SU-DHL-6 (cell line): Measurements from ENCODE around the gene CNN3.

ENCODE experiments used
- H2AFZ ChIP-seq: fragments of 200-600 bp; sonication (generic); 2 replicates; pipeline ENCODE4 v1.6.1; 2014; ENCODE audit warnings: low read depth, mild to moderate bottlenecking, moderate library complexity, mixed read lengths, antibody characterized with exemption, low read length; ENCODE audit not compliant: severe bottlenecking
- H3F3A ChIP-seq: fragments of 200-600 bp; shearing (Covaris generic); 2 replicates; pipeline ENCODE4 v1.6.0; 2016; ENCODE audit warnings: antibody characterized with exemption, mild to moderate bottlenecking; ENCODE audit not compliant: insufficient read depth
- H3K27ac ChIP-seq: fragments of 200-600 bp; sonication (generic); 2 replicates; pipeline ENCODE4 v1.5.1; 2016; ENCODE audit warnings: low read depth, mild to moderate bottlenecking, low read length, moderate library complexity, mixed read lengths
- H3K27me3 ChIP-seq: fragments of 200-600 bp; sonication (generic), shearing (Covaris generic); 2 replicates; pipeline ENCODE4 v1.6.0; 2014; ENCODE audit warnings: mild to moderate bottlenecking, low read length
- H3K36me3 ChIP-seq: fragments of 200-600 bp; sonication (generic); 2 replicates; pipeline ENCODE4 v1.6.1; 2014; ENCODE audit warnings: mild to moderate bottlenecking, low read length, mixed read lengths
- H3K4me2 ChIP-seq: fragments of 300-600, 200-600 bp; shearing (Covaris generic), sonication (generic); 2 replicates; pipeline ENCODE4 v1.6.0; 2014; ENCODE audit warnings: low read length, low read depth, mild to moderate bottlenecking; ENCODE audit not compliant: poor library complexity, severe bottlenecking
- H3K4me3 ChIP-seq: fragments of 200-600 bp; sonication (generic); 2 replicates; pipeline ENCODE4 v1.5.1; 2014; ENCODE audit warnings: antibody characterized with exemption, low read length, mild to moderate bottlenecking, mixed read lengths; ENCODE audit not compliant: insufficient read depth, poor library complexity, severe bottlenecking
- H3K79me2 ChIP-seq: fragments of 200-600 bp; sonication (generic); 2 replicates; pipeline ENCODE4 v1.6.1; 2014; ENCODE audit warnings: mild to moderate bottlenecking, low read length, moderate library complexity; ENCODE audit not compliant: insufficient read depth
- H3K9ac ChIP-seq: fragments of 200-600 bp; sonication (generic); 2 replicates; pipeline ENCODE4 v1.7.0; 2014; ENCODE audit warnings: mild to moderate bottlenecking, low read length
- H3K9me2 ChIP-seq: fragments of 200-600 bp; sonication (generic); replicated peaks from 2 replicates; pipeline ENCODE4 v1.6.1; 2014; ENCODE audit warnings: low read length; ENCODE audit not compliant: insufficient read depth
- H3K9me3 ChIP-seq: fragments of 200-600 bp; sonication (generic); 2 replicates; pipeline ENCODE4 v1.6.1; 2014; ENCODE audit warnings: low read length, mixed read lengths; ENCODE audit not compliant: insufficient read depth
- H4K20me1 ChIP-seq: fragments of 200-600 bp; sonication (generic); 2 replicates; pipeline ENCODE4 v1.6.1; 2014; ENCODE audit warnings: low read depth, mild to moderate bottlenecking, antibody characterized with exemption, low read length, moderate library complexity, mixed read lengths
- EZH2phosphoT487 ChIP-seq: fragments of 200-600 bp; sonication (generic), shearing (Covaris generic); conservative IDR thresholded peaks from 2 replicates; pipeline ENCODE4 v1.6.1; 2018; ENCODE audit warnings: mild to moderate bottlenecking, antibody characterized with exemption, low read length, moderate library complexity, mixed read lengths
- TF ChIP-seq, protein P1 (sequence below): fragments of 200-600 bp; sonication (generic); IDR thresholded peaks from one replicate; pipeline ENCODE4 v1.5.1; 2017; ENCODE audit warnings: antibody characterized with exemption, mild to moderate bottlenecking, low read length, moderate library complexity; ENCODE audit not compliant: insufficient read depth, poor library complexity, severe bottlenecking

CNN3 gene

GRCh38 chr1:94940738-94941137, 13.8 kb upstream of the CNN3 start:
- Histone ChIP-seq H3F3A (no peaks in the 10 kb centered on the region), H2AFZ (no peak overlapping the region), H3K36me3 (no peaks in the 10 kb centered on the region), H3K4me2 (no peak overlapping the region), H4K20me1 (no peaks in the 10 kb centered on the region), H3K4me3 (no peak overlapping the region), H3K79me2 (no peaks in the 10 kb centered on the region), H3K27me3 (no peaks in the 10 kb centered on the region), H3K9ac (no peak overlapping the region), H3K9me3 (no peaks in the 10 kb centered on the region), H3K9me2 (no peaks in the 10 kb centered on the region), H3K27ac (no peak overlapping the region)
- TF ChIP-seq EZH2phosphoT487 = no peak
- TF ChIP-seq, protein P1, sequence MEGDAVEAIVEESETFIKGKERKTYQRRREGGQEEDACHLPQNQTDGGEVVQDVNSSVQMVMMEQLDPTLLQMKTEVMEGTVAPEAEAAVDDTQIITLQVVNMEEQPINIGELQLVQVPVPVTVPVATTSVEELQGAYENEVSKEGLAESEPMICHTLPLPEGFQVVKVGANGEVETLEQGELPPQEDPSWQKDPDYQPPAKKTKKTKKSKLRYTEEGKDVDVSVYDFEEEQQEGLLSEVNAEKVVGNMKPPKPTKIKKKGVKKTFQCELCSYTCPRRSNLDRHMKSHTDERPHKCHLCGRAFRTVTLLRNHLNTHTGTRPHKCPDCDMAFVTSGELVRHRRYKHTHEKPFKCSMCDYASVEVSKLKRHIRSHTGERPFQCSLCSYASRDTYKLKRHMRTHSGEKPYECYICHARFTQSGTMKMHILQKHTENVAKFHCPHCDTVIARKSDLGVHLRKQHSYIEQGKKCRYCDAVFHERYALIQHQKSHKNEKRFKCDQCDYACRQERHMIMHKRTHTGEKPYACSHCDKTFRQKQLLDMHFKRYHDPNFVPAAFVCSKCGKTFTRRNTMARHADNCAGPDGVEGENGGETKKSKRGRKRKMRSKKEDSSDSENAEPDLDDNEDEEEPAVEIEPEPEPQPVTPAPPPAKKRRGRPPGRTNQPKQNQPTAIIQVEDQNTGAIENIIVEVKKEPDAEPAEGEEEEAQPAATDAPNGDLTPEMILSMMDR = no peak

- H3K9me2 ChIP-seq = no peaks in the 10 kb centered on the region
- no peaks in the 10 kb centered on the region for H4K20me1 ChIP-seq
- H3K36me3 ChIP-seq = no peaks in the 10 kb centered on the region
- no peak overlapping the region for H3K9ac ChIP-seq
- no peak for TF ChIP-seq EZH2phosphoT487
- TF ChIP-seq, protein P1 = no peak
- no peak overlapping the region for H2AFZ ChIP-seq
- no peaks in the 10 kb centered on the region for H3F3A ChIP-seq
- no peaks in the 10 kb centered on the region for H3K79me2 ChIP-seq
- H3K27ac ChIP-seq = no peak overlapping the region
- no peak overlapping the region for H3K4me3 ChIP-seq
- no peaks in the 10 kb centered on the region for H3K27me3 ChIP-seq
- no peak overlapping the region for H3K4me2 ChIP-seq
- no peaks in the 10 kb centered on the region for H3K9me3 ChIP-seq
Measured at GRCh38 chr1:94937820-94938219, 10.9 kb upstream of the CNN3 start.

GRCh38 chr1:94936861-94937620, 10.1 kb upstream of the CNN3 start:
- no peaks in the 10 kb centered on the region for H3K36me3 ChIP-seq
- no peak overlapping the region for H3K27ac ChIP-seq
- no peak overlapping the region for H2AFZ ChIP-seq
- H3K9ac ChIP-seq = no peak overlapping the region
- no peaks in the 10 kb centered on the region for H3K27me3 ChIP-seq
- H3K9me3 ChIP-seq = no peaks in the 10 kb centered on the region
- no peak overlapping the region for H3K4me2 ChIP-seq
- H3K79me2 ChIP-seq = no peaks in the 10 kb centered on the region
- H3K9me2 ChIP-seq = no peaks in the 10 kb centered on the region
- TF ChIP-seq, protein P1 = no peak
- no peak for TF ChIP-seq EZH2phosphoT487
- no peaks in the 10 kb centered on the region for H3F3A ChIP-seq
- no peaks in the 10 kb centered on the region for H4K20me1 ChIP-seq
- no peak overlapping the region for H3K4me3 ChIP-seq
